HG02759 (cell line): ENCODE data around the gene DCTD.

ENCODE experiments used
- ATAC-seq: cut with Tn5 transposase; IDR thresholded peaks from one replicate; pipeline ENCODE4 v1.9.1; 2021; ENCODE audit warnings: mild to moderate bottlenecking, moderate library complexity; ENCODE audit not compliant: unreplicated experiment

DCTD gene

DNA sequence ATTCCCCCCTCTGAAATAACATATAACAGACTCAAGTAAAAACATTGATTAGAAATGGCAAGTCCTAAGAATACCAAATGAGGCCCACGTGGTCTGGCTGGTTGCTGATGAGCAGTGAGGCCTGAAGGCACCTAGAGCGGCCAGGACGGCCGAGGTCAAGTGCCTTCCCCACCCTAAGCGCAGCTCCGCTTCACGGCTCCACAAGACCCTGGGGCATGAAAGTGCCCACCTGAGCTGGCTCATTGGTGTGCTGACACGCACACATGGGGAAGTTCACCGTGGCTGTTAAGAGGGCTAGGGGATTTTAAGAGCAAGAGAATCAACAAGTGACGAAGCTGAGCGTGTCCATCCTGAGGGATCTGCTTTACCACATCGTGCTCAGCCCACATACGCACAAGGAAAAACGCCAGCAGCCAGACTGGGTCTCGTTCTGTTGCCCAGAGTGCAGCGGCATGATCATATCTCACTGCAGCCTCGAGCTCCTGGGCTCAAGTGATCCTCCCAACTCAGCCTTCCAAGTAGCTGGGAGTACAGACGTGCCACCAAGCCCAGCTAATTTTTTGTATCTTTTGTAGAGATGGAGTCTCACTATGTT, 22.4 kb downstream of the DCTD start:
- ATAC-seq: no peak

DNA sequence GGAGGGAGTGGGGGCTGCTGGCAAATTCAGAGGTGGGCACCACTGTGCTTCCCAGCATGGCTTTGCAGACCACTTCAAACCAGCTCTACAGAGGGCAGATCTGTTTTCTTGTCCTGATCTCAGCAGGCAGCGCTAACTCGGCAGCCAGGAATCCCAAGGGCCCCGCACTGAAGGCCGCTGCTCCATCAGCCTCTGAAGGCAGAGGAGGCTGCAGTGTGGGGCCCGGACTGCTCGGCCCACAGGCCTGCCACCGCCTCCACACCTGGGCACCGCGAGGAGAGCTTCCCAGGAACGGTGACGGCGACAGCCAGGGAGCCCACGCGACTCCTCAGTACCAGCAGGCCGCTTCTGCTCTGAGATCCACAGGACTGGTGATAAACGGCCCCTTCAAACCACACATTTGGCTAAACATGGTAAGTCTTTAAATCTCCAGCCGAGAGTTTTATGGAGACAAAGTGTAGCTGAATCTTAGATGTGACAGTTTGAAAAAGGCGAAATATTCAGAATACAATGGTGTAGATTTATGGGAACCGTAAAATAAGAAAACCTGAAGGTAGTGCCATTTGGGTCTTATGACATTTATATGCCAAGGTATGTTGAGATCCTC, 23.6 kb downstream of the DCTD start:
- ATAC-seq: no peak

DNA sequence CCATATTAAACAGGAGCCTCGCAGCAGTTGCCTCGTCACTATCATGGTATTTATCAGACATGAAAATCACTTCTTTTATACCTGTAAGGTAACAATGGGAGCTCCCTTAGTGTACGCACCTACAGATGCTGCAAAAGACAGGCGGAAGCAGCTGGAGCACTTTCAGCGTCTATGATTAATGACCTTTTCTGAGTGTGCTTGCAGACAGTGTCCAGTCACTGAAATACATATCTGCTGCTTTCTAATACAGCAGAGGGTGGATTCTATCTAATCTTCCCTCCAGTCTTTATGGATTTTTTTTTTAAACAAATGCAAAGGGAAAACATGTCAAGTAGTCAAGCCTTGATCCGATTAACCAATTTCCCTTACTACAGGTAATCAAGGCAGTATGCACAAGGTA, 24.1 kb downstream of the DCTD start:
- ATAC-seq: no peak

DNA sequence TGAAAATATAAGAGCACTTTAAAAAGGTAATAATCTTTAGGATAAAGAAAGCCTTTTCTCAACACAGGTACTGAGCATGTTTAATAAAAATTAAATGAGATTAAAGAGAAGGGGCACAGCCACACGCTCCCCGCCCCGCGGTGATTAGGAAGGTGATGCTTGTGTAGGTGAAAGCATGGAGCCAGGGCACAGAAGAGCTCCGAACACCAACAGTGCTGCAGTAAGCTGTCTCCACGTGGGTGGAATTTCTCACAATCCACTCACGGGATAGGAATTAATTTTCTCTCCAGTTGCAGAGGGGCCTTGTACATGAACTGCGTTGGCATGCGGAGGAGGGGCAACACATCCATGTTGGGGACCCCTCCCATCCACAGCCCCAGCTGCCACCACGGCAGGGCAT, 27.0 kb downstream of the DCTD start:
- no peak for ATAC-seq

DNA sequence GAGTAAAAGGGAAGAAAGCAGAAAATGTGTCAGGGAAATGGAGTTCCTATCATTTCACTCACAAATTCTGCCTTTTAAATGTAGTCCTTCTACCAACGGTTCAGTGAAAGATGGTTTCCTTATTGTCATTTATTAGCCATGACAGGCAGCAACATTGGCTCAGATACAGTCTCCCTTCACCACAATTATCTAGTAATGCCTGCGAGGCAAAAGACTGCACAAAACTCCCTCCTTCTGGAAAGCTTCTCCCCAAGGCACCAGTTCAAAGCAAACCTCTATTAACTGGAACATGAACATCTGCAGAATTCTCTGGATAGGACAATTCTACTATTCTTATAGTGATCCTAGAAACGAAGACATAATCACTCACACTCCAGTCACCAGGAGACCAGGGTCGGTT, 28.3 kb downstream of the DCTD start:
- no peak for ATAC-seq

DNA sequence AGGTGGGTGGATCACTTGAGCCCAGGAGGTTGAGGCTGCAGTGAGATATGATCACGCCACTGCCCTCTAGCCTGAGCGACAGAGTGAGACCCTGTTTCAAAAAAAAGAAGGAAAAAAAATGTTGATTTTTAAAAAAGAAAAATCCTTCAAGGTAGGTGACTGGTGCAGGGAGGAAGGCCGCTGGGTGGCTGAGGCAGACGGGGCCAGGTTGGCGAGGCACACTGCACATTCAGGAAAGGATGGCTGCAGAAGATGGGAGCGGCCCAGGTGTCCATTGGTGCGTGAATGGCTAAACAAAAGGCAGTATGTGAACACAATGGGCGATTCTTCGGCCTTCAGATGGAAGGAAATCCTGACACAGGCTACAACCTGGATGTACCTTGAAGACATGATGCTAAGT, 30.4 kb downstream of the DCTD start:
- no peak for ATAC-seq

DNA sequence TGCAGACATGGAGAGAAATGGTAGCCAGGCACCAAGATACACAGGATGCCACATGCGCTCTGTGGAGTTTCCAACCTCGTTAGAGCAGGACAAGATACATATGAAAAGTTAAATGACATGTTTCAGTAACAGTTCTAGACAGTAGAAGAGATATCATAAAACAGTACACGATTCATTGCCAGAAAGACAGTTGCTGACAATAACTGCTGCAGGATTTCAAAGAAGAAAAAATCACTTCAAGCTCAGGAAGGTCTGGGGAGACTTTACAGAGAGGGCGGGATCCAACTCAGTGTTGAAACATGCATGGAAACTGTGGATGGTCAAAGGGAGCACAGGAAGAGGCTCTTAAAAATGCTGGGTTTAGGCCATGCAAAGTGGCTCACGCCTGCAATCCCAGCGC, 31.0 kb downstream of the DCTD start:
- no peak for ATAC-seq

DNA sequence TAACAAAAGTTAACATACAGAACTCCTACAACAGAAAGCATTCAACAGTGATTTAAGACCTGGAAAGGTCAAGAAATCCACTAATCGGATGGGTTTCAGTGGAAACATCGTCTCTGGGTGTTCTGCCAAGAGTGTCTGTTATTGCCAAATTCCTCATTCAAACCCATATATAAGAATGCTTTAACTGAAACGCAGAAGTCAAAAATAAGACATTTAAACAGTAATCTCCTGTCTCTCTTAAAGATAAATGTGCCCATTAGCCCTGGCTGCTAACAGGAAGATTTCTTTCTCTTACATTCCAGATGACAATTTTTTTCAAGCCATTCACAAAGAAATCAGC, 31.5 kb downstream of the DCTD start:
- no peak for ATAC-seq

DNA sequence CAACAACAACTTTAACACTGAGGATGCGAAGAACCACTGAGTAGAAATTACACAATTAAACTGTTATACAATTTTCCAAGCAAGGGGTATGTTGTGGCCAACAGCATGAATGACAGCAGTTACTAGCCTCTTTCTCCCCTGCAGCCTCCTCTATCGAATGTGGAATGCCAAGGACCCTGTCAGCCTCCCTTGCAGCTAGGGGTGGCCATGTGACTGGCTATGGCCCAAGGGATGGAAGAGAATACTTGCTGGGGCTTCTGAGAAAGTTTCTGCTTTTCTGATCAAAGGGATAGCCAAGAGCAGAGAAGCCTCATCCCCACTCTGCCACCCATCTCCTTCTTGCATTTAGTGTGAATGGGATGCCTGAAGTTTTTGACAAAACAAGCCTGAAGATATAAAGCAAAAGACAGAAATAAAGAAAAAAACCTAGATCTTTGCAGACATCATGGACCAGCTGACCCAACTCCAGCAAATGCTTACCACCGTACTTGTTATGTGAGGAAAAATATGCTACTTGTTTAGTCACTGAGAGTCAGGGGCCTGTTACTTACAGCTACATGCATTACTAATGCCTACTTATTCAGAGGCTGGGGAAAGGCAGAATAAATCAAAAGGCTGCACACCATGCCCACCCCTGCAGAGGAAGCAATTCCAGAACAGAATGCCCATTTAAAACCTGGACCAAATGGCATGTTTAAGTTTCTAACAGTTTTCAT, 32.0 kb downstream of the DCTD start:
- ATAC-seq: no peak

DNA sequence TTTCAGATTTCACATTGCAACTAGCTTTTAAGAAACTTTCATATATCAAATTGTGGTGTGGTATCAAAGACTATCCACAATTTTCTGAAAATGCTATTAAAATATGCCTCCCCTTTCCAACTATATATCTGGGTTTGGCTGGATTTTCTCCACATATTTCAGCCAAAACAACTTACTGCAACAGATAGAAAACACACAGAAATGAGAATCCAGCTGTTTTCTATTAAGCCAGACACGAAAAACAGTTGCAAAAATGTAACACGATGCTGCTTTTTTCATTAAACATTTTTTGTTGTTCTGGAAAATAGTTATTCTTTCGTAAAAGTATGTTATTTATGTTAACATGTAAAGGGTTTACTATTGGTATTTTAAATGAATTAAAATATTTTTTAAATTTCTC, 33.1 kb downstream of the DCTD start:
- no peak for ATAC-seq

DNA sequence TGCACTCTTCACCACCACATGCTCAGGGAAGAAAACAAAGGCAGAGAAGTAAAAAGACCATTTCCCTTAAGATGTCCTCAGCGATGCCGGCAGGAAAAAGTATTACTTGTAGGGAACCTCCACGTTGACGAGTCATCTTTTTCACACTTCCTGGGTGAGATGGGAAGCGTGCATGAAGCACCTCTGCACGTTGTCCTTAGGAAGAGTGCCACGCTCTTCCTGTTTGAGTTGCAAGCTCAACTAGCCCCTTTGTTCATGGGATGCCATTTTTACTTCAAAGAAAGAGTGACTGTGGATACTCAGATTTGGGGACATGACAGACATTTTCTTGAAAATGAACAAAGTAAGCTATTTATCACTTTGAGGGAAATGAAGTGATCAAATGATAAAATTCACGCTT, 33.8 kb downstream of the DCTD start:
- no peak for ATAC-seq

DNA sequence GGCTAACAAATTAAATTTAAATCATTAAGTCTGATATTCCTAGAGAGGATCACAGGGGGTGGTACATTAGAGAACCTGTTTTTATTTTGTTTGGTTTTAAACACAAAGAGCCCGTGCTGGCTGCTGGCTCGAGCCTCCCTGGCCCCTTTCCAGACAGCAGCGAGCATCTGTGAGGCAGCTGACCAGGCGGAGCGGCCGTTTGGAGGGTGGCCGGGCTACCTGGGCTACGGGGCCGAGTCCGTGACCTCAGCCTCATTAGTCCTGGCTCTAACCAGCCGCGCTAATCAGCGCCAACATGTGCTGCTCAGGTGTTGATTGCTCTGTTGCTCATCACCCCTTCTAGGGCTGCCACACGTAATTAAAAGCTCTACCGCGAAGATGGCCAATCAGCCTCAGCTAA, 35.3 kb downstream of the DCTD start:
- ATAC-seq: no peak

DNA sequence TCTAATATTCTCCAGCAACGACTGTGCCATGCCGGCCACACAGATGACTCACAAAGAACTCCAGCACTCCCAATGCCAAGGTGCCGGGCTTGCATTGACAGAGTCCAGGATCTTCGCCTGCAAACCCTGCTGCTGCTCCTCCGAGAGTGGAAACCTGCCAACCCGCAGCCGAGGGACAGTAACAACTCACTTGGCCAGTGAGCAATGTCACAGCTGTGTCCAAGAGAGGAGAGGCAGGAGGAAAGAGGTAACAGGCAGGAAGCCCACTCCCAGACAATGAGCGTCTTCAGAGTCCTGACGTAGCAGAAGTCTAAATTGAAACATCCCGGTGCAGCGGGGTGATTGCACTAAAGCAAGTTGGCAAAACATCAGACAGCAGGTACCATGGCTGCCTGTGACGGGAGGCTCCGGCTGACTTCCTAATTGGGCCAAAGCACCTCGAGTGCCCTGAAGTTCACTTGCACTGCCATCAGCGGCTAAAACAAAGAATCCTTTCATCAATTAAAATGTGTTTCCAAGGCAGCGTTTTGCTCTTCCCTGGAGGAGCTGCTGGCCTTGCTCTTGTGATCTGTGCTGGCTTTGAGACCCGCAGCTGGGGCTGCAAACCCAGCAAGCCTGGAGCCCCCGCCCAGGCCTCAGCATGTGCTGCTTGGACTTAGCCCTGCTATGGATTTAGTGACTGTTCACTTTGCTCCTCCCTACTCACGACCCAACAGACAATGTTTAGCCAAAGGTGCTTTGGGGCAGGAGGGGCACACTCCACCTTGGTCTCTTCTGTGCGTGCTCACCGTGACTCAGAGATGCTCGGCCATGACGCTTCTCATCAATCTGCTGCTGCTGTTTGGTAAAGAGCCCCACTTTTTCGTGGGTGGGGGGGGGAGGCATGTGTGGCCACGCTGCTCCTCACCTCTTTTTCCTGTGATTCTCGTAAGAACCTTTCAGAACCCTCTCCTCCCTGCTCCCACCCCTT, 36.5 kb downstream of the DCTD start:
- ATAC-seq: no peak

DNA sequence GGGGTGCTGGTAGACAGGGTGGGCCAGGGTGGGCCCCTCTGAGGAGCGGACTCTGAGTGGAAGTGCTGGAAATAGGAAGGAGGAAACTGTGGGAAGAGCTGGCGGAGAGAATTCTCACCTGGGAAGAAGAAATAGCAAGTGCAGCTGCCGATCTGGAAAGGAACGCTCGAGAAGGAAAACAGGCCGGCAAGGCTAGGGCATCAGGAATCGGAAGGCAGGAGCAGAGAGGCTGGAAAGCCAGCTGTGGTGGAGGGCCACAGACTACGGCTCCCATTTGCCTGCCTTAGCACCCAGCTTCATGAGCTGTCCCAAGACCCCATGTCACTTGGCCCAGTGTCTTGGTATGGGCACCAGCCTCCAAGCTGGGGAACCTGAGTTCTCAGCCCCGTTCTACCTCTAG, 37.3 kb downstream of the DCTD start:
- no peak for ATAC-seq

DNA sequence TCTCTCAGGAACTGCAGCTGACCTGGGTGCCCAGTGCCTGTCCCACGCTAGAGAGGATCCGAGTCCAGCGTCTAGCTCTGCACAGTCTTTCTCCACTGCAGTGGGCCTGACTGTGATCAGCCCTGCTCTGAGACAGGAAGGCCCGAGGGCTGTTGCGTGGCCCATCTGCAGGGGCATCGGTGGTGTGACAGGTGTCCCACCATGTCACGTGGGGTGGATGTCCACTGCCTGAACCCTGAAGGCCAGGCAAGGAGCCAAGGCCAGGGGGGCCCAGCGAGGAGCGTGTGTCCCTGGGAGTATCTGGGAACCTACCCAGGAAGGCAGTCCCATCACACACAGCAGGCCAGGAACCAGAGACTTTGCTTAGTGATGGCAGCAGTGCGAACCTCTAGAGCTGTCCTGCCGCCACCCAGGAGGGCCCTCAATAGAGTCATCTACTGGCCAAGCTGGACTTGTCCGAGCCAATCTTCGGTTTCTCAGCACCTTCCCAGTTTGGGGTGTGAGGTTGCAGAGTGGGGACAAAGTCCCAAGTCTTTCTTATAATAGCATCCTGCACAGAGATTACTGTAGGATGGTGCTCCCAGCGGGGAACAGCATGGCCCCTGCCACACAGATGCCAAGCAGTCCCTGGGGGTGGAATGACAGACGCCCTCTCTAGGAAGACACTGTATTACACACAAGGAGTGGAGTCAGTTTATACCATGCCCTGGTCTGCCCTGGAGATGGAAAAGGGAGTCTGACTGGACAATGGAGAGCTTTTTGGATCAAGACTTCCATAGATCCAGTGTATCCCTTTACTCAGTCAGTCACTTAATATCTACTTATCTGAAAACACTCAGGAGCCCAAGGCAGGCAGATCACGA, 38.3 kb downstream of the DCTD start:
- ATAC-seq: no peak

DNA sequence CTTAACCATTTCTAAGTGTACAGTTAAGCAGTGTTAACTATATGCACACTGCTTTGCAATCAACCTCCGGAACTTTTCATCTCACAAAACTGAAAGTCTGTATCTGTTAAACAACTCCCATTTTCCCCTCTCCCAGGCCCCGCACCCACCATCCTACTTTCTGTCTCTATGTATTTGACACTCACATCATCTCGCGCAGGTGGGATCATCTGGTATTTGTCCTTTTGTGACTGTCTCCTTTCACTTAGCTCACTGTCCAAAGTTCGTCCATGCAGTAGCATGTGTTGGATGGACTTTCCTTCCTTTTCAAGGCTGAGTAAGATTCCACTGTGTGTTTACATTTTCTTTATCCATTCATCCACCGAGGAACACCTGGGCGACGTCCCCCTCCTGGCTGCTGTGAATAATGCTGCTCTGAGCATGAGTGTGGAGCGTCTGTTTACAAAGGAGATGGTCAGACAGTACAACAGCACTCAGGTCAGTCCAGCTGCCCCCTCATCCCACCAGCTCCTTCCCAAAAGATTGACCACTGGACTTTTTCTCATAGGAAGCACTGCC, 39.8 kb downstream of the DCTD start:
- ATAC-seq: no peak

DNA sequence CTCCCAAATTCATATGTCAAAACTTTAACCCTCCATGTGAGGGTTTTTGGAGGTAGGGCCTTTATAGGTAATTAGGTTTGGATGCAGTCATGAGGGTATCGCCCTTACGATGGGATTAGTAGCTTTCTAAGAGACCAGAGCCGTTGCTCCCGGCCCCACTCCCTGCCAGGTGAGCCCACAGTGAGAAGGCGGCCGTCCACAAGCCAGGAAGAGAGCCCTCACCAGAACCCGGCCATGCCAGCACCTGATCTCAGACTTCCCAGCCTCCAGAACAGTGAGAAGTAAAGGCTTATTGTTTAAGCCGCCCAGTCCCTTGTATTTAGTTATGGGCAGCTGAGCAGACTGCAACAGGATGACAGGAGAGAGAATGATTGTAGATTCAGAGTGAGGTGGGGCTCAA, 40.8 kb downstream of the DCTD start:
- ATAC-seq: no peak

DNA sequence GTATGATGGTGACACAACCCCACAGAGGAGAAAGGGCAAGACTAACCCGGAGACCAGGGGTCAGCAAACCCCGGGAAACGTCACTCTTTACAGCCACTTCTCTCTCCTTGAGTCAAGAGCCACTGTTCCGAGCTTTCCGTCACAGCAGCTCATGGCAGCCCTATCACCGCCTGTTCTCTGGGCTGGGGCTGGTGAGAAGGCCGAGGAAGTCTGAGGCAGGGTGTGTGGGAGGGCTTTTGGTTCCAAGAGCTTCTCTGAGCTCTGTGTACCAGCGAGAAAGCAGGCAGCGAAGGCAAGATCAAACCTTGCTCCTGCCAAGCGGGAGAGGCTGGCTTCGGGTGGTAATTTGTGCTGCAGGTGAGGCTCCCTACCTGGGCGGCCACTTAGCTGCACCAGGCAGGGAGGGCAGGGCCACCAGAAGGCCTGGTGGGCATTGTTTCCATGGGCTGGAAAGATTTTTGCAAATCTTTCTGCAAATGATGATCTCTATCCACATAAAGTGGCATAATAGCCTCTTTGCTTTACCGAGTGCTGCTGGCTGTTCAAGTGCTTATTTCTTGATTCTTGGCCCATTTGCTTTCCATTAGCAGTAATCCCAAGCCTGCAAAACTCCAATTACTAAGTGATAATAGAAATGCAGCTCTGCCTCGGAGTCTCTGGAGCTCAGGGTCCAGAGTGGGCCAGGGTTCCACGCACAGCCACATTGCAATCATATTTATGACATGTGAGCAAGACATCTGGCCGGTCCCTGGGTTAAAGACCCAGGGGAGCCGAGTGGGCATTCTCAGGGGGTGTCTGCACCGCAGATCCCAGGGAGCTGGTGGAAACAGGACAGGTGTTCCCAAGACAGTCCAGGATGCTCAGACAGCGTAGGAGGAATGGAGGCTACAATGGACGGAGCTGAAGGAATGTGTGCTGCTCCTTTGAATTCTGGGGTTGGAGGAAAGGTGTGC, 41.5 kb downstream of the DCTD start:
- no peak for ATAC-seq

DNA sequence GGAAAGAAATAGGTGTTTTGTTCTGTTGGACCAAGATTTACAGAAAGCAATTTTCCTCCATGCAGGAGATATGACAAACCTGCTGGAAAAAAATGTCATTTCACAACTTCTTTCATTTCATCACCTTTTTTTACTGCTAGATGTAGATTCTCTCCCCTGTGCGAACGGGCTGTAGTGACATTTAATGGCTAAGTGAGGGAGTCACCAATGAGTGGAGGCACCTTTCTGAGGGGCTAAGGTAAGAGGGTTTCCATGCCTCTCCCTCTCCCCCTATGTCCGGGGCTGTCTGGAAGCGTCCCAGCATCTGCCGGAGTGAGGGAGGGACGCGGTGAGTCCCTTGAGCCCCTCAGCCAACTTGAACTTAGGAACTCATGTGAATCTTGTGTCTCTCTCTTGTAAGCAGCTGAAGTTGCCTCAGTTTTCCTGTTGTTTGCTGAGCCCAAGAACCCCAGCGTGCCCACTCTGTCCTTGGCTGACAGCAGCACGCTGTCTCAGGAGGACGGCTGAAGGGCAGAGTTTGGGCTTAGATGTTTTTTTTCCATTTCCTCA, 42.3 kb downstream of the DCTD start:
- ATAC-seq: no peak
